H9 (cell line): Measurements from ENCODE around the gene TMEM217. TPM values are rescaled to one million over a fixed set of nuclear protein-coding genes. Genes with fewer than 3 reads are reported as not detected.

ENCODE experiments used
- DNase-seq: peaks from one replicate; pipeline ENCODE4 v3.0.0-alpha.2; 2017
- H2AFZ ChIP-seq: one replicate; pipeline ENCODE4 v1.6.1; 2013; ENCODE audit warnings: mild to moderate bottlenecking, low read length, control low read depth, moderate library complexity
- H2AK5ac ChIP-seq: 2 replicates; pipeline ENCODE4 v1.6.1; 2013; ENCODE audit warnings: low read length, control low read depth, mixed read lengths; ENCODE audit not compliant: insufficient read length
- H2BK120ac ChIP-seq: one replicate; pipeline ENCODE4 v1.6.1; 2013; ENCODE audit warnings: low read depth, mild to moderate bottlenecking, low read length, control low read depth, inconsistent platforms; ENCODE audit not compliant: poor library complexity, severe bottlenecking
- H2BK12ac ChIP-seq: 2 replicates; pipeline ENCODE4 v1.6.1; 2013; ENCODE audit warnings: low read length, control low read depth, mixed read lengths, low read depth; ENCODE audit not compliant: insufficient read length
- H2BK15ac ChIP-seq: 2 replicates; pipeline ENCODE4 v1.6.1; 2013; ENCODE audit warnings: low read depth, low read length, control low read depth
- H2BK20ac ChIP-seq: one replicate; pipeline ENCODE4 v1.6.1; 2013; ENCODE audit warnings: low read depth, mild to moderate bottlenecking, low read length, control low read depth, inconsistent platforms; ENCODE audit not compliant: poor library complexity, severe bottlenecking
- H2BK5ac ChIP-seq: 2 replicates; pipeline ENCODE4 v1.6.1; 2013; ENCODE audit warnings: low read length, control low read depth, mixed read lengths; ENCODE audit not compliant: insufficient read length
- H3K14ac ChIP-seq: 2 replicates; pipeline ENCODE4 v1.6.1; 2013; ENCODE audit warnings: low read length, control low read depth; ENCODE audit not compliant: insufficient read depth
- H3K18ac ChIP-seq: 2 replicates; pipeline ENCODE4 v1.6.1; 2013; ENCODE audit warnings: low read depth, mild to moderate bottlenecking, mixed read lengths, low read length, control low read depth; ENCODE audit not compliant: insufficient read length
- H3K23ac ChIP-seq: 2 replicates; pipeline ENCODE4 v1.6.1; 2013; ENCODE audit warnings: low read length, control low read depth, mixed read lengths, low read depth; ENCODE audit not compliant: insufficient read length
- H3K23me2 ChIP-seq: 2 replicates; pipeline ENCODE4 v1.6.1; 2013; ENCODE audit warnings: low read depth, mild to moderate bottlenecking, mixed read lengths, low read length, control low read depth; ENCODE audit not compliant: insufficient read length, poor library complexity, severe bottlenecking
- H3K27ac ChIP-seq: 2 replicates; pipeline ENCODE4 v1.5.1; 2013; ENCODE audit warnings: low read length, control low read depth, mixed read lengths, low read depth; ENCODE audit not compliant: insufficient read length
- H3K27me3 ChIP-seq: 2 replicates; pipeline ENCODE4 v1.6.1; 2013; ENCODE audit warnings: low read length, control low read depth, inconsistent platforms; ENCODE audit not compliant: insufficient read depth
- H3K4ac ChIP-seq: 2 replicates; pipeline ENCODE4 v1.6.1; 2013; ENCODE audit warnings: low read depth, mild to moderate bottlenecking, control low read depth, inconsistent platforms, low read length, moderate library complexity
- H3K4me1 ChIP-seq: 2 replicates; pipeline ENCODE4 v1.6.1; 2013; ENCODE audit warnings: low read length, control low read depth, inconsistent platforms; ENCODE audit not compliant: insufficient read depth
- H3K4me2 ChIP-seq: 2 replicates; pipeline ENCODE4 v1.6.1; 2013; ENCODE audit warnings: low read length, control low read depth, mixed read lengths; ENCODE audit not compliant: insufficient read length, insufficient read depth
- H3K56ac ChIP-seq: 2 replicates; pipeline ENCODE4 v1.6.1; 2013; ENCODE audit warnings: low read depth, mild to moderate bottlenecking, mixed read lengths, low read length, control low read depth; ENCODE audit not compliant: insufficient read length
- H3K79me1 ChIP-seq: 2 replicates; pipeline ENCODE4 v1.6.1; 2013; ENCODE audit warnings: low read depth, mild to moderate bottlenecking, moderate library complexity, low read length, control low read depth, inconsistent platforms; ENCODE audit not compliant: insufficient read depth, poor library complexity, severe bottlenecking
- H3K79me2 ChIP-seq: 2 replicates; pipeline ENCODE4 v1.6.1; 2013; ENCODE audit warnings: low read length, control low read depth, inconsistent platforms; ENCODE audit not compliant: insufficient read depth
- H3K9ac ChIP-seq: 2 replicates; pipeline ENCODE4 v1.6.1; 2013; ENCODE audit warnings: low read length, control low read depth, mixed read lengths; ENCODE audit not compliant: insufficient read length; ENCODE audit errors: extremely low read depth
- H3K9me3 ChIP-seq: one replicate; pipeline ENCODE4 v1.6.1; 2013; ENCODE audit warnings: low read depth, low read length, inconsistent platforms; ENCODE audit not compliant: control insufficient read depth
- H3T11ph ChIP-seq: one replicate; pipeline ENCODE4 v1.6.1; 2013; ENCODE audit warnings: mild to moderate bottlenecking, low read length, control low read depth, inconsistent platforms
- H4K20me1 ChIP-seq: one replicate; pipeline ENCODE4 v1.6.1; 2013; ENCODE audit not compliant: control insufficient read depth, insufficient read length, insufficient read depth
- H4K5ac ChIP-seq: 2 replicates; pipeline ENCODE4 v1.6.1; 2013; ENCODE audit warnings: low read depth, mild to moderate bottlenecking, mixed read lengths, low read length, control low read depth; ENCODE audit not compliant: insufficient read length
- H4K8ac ChIP-seq: replicated peaks from 2 replicates; pipeline ENCODE4 v1.6.1; 2013; ENCODE audit warnings: low read length, control low read depth, mixed read lengths, low read depth; ENCODE audit not compliant: insufficient read length
- H4K91ac ChIP-seq: 2 replicates; pipeline ENCODE4 v1.6.1; 2013; ENCODE audit warnings: low read depth, mild to moderate bottlenecking, moderate library complexity, mixed read lengths, low read length, control low read depth; ENCODE audit not compliant: insufficient read length
- H3K27ac Mint-ChIP-seq, 3 experiments: 2 replicates in 2 of 3; 3 replicates in 1 of 3; pipeline ENCODE4 v1.8.0; 2020 to 2021; ENCODE audit warnings: mixed read lengths in 3 of 3, mild to moderate bottlenecking in 1 of 3, moderate library complexity in 1 of 3
- H3K27me3 Mint-ChIP-seq: 2 replicates; pipeline ENCODE4 v1.8.0; 2021; ENCODE audit warnings: low read depth, mild to moderate bottlenecking, moderate library complexity, mixed read lengths
- H3K36me3 Mint-ChIP-seq, 3 experiments: 2 replicates in 2 of 3; 3 replicates in 1 of 3; pipeline ENCODE4 v1.8.0; 2020 to 2021; ENCODE audit warnings: low read depth in 3 of 3, mixed read lengths in 3 of 3; ENCODE audit not compliant: insufficient read depth in 1 of 3
- H3K4me1 Mint-ChIP-seq, 2 experiments: 2 replicates each; pipeline ENCODE4 v1.8.0; 2020; ENCODE audit warnings: mixed read lengths in 2 of 2
- H3K4me3 Mint-ChIP-seq, 2 experiments: 2 replicates in 1 of 2; 3 replicates in 1 of 2; pipeline ENCODE4 v1.8.0; 2020 to 2021; ENCODE audit warnings: mild to moderate bottlenecking in 2 of 2, mixed read lengths in 2 of 2, moderate library complexity in 1 of 2
- H3K9me3 Mint-ChIP-seq, 2 experiments: 2 replicates in 1 of 2; 3 replicates in 1 of 2; pipeline ENCODE4 v1.8.0; 2020; ENCODE audit warnings: mild to moderate bottlenecking in 2 of 2, mixed read lengths in 2 of 2, moderate library complexity in 1 of 2
- CTCF ChIP-seq: fragments of 200-600 bp; sonication (generic); conservative IDR thresholded peaks from 3 replicates; pipeline ENCODE4 v1.8.0; 2021; ENCODE audit warnings: antibody characterized with exemption, mild to moderate bottlenecking
- WGBS: extraction: QIAGEN DNeasy Blood & Tissue Kit; methylation state at CpG from one replicate; pipeline ENCODE4 v1.1.7; 2013; ENCODE audit warnings: missing lambda C conversion rate, low lambda C conversion rate, mixed read lengths; ENCODE audit not compliant: insufficient read length; ENCODE audit errors: extremely low coverage; 5-methylcytosine and 5-hydroxymethylcytosine counted together
- total RNA-seq: library from RNA; stranded (reverse); gene quantifications from 2 replicates; pipeline ENCODE4 v1.2.1, GENCODE V29; 2021

Gene TMEM217
- total RNA-seq, 1 experiment from 2014 or later: 1.1 TPM

GRCh38 chr6:37261198-37261597 lies 3.3 kb upstream of the TMEM217 start:
- H3K79me2 ChIP-seq: peaks cover 11% of the 10 kb centered on the region; the same call in 1 of the 2 replicates
- WGBS: no CpG with 5 or more reads among the region's 5 CpGs
- H3K4me1 Mint-ChIP-seq: peaks cover 46 to 54% of the 10 kb centered on the region in 2 experiments

More at GRCh38 chr6:37261198-37261597, 3.3 kb upstream of the TMEM217 start:
- H4K20me1 ChIP-seq: no peaks in the 10 kb centered on the region
- no peak overlapping the region for H3K14ac ChIP-seq
- no peak overlapping the region for H4K5ac ChIP-seq
- H3K9me3 Mint-ChIP-seq: no peaks in the 10 kb centered on the region
- no peak overlapping the region for H3K23ac ChIP-seq
- H3K4me2 ChIP-seq: no peak overlapping the region
- no peak overlapping the region for H3K4me3 Mint-ChIP-seq
- H3K36me3 Mint-ChIP-seq: peaks cover 0 to 3% (median 2%) of the 10 kb centered on the region in 3 experiments; a peak in 3 of 7 replicates
- TF ChIP-seq CTCF: no peak
- no peaks in the 10 kb centered on the region; the same call in 1 of the 2 replicates for H3K4me1 ChIP-seq
- no peak overlapping the region for H2BK12ac ChIP-seq
- no peak overlapping the region for H3K4ac ChIP-seq
- peaks cover 4% of the 10 kb centered on the region; the same call in 1 of the 2 replicates for H3K27me3 Mint-ChIP-seq
- H2BK15ac ChIP-seq: no peak overlapping the region
- no peak overlapping the region for H3K18ac ChIP-seq
- H3K9ac ChIP-seq: no peak overlapping the region
- H3K23me2 ChIP-seq: peaks cover 4% of the 10 kb centered on the region
- H2BK5ac ChIP-seq: no peak overlapping the region
- H3K27me3 ChIP-seq: no peaks in the 10 kb centered on the region
- no peak overlapping the region for H3K27ac ChIP-seq
- no peak overlapping the region for H2BK20ac ChIP-seq
- no peak overlapping the region for H4K91ac ChIP-seq
- no peak overlapping the region for H2BK120ac ChIP-seq
- no peak for DNase-seq
- no peaks in the 10 kb centered on the region for H3K79me1 ChIP-seq
- no peak overlapping the region for H3T11ph ChIP-seq
- no peak overlapping the region for H4K8ac ChIP-seq
- no peaks in the 10 kb centered on the region for H3K9me3 ChIP-seq
- no peak overlapping the region for H2AK5ac ChIP-seq
- no peak overlapping the region for H3K56ac ChIP-seq
- no peak overlapping the region for H3K27ac Mint-ChIP-seq
- no peak overlapping the region for H2AFZ ChIP-seq
